Measurements from ENCODE around the gene WDR89. TPM values are rescaled to one million over a fixed set of nuclear protein-coding genes. Genes with fewer than 3 reads are reported as not detected.

Gene WDR89
- total RNA-seq, 1 experiment from 2014 or later, result 14.7 TPM

Other genes starting within 250 kb of the WDR89 start
- gene PPP2R5E, start 98.5 kb downstream of the WDR89 start, total RNA-seq (2014; rRNA removed; shearing (Covaris generic)), result 20.7 and 24.8 TPM in 2 replicates
- 24.4 and 29.6 TPM in 2 replicates for gene SGPP1, start 86.2 kb upstream of the WDR89 start, total RNA-seq (2014; rRNA removed; shearing (Covaris generic))
- 6.2 and 13.8 TPM in 2 replicates for gene SYNE2, start 211.1 kb upstream of the WDR89 start, total RNA-seq (2014; rRNA removed; shearing (Covaris generic))

All from G401 (cell line).